Motor neuron (in vitro differentiated cells): ENCODE results near the gene KRT73. TPM values are rescaled to one million over a fixed set of nuclear protein-coding genes. Genes with fewer than 3 reads are reported as not detected.

ENCODE experiments used
- ATAC-seq, 8 experiments: fragments of 200-7000 bp; cut with Tn5 transposase; replicated peaks in 6 of 8; 2 replicates each; pipeline ENCODE4 v1.8.0; 2021; ENCODE audit warnings: mild to moderate bottlenecking in 8 of 8, moderate library complexity in 8 of 8
- H3K27ac ChIP-seq, 2 donors: fragments of 250-450 bp; sonication (Bioruptor Pico); 2 replicates each; pipeline ENCODE4 v1.9.0; 2021; ENCODE audit warnings: antibody characterized with exemption in 2 of 2, mild to moderate bottlenecking in 2 of 2, moderate library complexity in 1 of 2
- H3K4me1 ChIP-seq, 2 donors: fragments of 250-450 bp; sonication (Bioruptor Pico); replicated peaks in 1 of 2; 2 replicates each; pipeline ENCODE4 v1.6.1; 2021; ENCODE audit warnings: antibody characterized with exemption in 2 of 2, mild to moderate bottlenecking in 2 of 2, moderate library complexity in 1 of 2
- H3K4me3 ChIP-seq, 5 donors: fragments of 250-450 bp; sonication (Bioruptor Pico); 2 replicates each; pipeline ENCODE4 v1.9.0; 2021; ENCODE audit warnings: antibody characterized with exemption in 5 of 5, mild to moderate bottlenecking in 5 of 5, moderate library complexity in 4 of 5
- WGBS, 10 experiments: fragments of 450-650 bp; shearing (Covaris generic); methylation state at CpG; one replicate each; pipeline ENCODE4 v1.0.0; 2022; 5-methylcytosine and 5-hydroxymethylcytosine counted together
- in situ Hi-C, 9 experiments: fragments of 400-800 bp; cut with MboI; loops; one replicate each; pipeline ENCODE4 v1.15.0; 2021; ENCODE audit warnings: low sequenced_read_pairs in 9 of 9, low pct_unique_long_range_greater_than_20kb in 2 of 9; ENCODE audit not compliant: unreplicated experiment in 9 of 9
- total RNA-seq, 8 experiments: library from RNA; unstranded; fragments of 300-600 nt; gene quantifications; 2 replicates each; pipeline versions ENCODE4 v1.2.3 to v1.2.4, GENCODE V29; 2022

KRT73 gene
- total RNA-seq, 8 experiments from 2014 or later = 0.17 to 0.24 (median 0.21) TPM; not detected in 4

DNA sequence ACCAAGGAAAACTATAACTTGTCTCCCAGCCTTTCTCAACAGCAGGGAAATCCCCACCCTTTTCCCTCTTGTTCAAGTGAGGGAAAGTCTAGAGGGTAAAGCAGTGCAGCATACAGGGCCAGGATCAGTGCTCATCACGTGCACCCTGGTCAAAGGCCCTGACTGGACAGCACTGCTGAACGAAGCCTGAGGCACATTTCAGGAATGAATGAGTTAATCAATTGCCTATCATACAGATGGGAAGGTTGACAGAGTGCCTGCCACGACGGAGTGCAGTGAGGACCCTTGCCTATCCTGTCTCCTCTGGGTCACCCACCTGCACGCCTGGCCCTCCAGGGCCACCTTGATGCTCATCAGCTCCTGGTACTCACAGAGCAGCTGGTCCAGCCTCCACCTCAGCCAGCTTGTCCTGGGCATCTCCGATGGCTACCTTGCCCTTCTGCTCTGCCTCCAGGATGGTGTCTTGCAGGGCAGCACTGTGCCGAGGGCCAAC lies 11.7 kb upstream of the KRT73 start:
- in situ Hi-C loops = no loop called here
- WGBS, 10 experiments = 0 to 60% (median 35%) methylated on average over 1 to 4 of the region's 7 CpGs; no CpG with 5 or more reads in 4 of the 10 experiments

DNA sequence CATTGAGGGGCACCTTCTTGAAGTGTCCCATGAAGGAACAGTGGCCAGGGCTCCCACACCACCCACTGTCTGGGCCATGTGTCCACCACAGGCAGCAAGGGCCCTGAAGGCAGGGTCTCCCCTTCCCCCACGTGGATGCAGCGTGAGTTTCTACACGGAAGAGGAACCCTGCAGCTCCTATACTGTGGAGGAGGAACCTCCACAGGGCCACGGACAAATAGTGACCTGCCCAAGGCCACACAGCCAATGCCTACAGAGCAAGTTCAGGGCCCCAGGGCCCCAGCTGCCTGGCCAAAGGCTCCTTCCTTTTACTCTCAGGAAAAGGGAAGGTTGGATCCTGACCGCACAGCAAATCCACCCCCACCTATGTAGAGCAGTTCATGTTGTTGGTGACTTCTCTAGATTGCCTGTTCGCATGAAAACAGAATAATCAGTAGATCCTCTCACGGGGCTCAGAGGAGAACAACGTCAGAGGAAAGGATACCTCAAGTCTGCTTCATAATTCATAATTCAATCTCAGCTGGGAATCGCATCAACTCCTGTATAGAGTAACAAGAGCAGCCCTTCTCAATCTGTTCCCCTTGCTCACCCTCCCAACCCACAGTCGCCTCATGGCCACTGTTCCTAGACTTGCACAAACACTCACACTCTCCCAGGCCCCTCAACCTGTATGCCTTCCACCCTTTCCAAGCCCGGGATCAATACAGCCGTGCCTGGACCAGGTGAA lies 11.1 kb upstream of the KRT73 start:
- no peaks in the 10 kb centered on the region for H3K4me1 ChIP-seq
- no peak overlapping the region for H3K27ac ChIP-seq
- WGBS, 10 experiments = 43 to 100% (median 63%) methylated on average over 1 to 12 of the region's 12 CpGs; no CpG with 5 or more reads in 2 of the 10 experiments
- in situ Hi-C loops = no loop called here
- ATAC-seq = no peak
- H3K4me3 ChIP-seq = no peak overlapping the region

More for the DNA sequence above, 11.7 kb upstream of the KRT73 start:
- H3K4me1 ChIP-seq = no peaks in the 10 kb centered on the region
- no peak overlapping the region for H3K4me3 ChIP-seq
- no peak overlapping the region for H3K27ac ChIP-seq
- no peak for ATAC-seq

DNA sequence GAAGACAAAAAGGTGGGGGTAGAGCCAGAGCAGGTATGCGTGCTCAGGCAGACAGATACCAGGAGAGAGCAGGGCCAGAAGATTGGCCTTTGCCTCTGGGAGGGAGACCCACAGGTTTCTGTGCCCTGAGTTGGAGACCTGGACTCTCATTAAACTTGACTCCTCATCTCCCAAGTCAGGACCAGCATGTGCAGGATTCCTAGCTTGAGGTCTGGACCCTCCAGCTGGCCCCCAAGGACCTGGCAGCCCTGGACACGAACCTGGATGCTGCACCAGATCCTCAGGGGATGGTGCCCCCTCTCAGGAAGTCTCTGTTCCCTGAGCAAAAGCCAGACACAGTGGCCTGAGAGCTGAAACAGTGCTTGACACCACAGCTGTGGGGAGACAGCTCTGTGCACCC lies 10.5 kb upstream of the KRT73 start:
- 56 to 57% (median 57%) methylated on average over 1 to 2 of the region's 2 CpGs; no CpG with 5 or more reads in 7 of the 10 experiments for WGBS, 10 experiments

DNA sequence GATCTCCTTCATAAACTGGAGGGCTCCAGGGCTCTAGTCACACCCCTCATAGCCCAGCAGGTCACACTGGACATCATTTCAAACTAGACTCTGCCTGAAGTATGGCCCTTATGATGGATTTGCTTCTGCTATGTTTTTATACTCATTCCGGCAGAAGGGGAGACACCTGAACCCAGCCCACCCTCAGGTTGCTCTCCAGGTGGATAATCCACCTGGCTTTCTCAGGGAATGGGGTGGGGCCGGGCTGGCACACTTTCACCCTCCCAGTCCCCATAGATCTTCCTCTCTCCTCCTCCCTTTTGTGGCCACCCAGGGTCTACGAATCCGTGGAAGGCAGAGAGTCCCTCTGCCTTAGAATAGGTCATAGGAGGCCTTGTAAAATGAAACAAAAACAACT lies 9.8 kb upstream of the KRT73 start:
- no peak overlapping the region for H3K4me3 ChIP-seq
- no peaks in the 10 kb centered on the region for H3K4me1 ChIP-seq
- no peak for ATAC-seq
- in situ Hi-C loops = no loop called here
- WGBS, 10 experiments = 8 to 83% (median 49%) methylated on average over 1 to 4 of the region's 4 CpGs; no CpG with 5 or more reads in 2 of the 10 experiments
- H3K27ac ChIP-seq = no peak overlapping the region

More for the DNA sequence above, 10.5 kb upstream of the KRT73 start:
- in situ Hi-C loops = no loop called here
- H3K4me1 ChIP-seq = no peaks in the 10 kb centered on the region
- no peak overlapping the region for H3K27ac ChIP-seq
- ATAC-seq = no peak
- no peak overlapping the region for H3K4me3 ChIP-seq

DNA sequence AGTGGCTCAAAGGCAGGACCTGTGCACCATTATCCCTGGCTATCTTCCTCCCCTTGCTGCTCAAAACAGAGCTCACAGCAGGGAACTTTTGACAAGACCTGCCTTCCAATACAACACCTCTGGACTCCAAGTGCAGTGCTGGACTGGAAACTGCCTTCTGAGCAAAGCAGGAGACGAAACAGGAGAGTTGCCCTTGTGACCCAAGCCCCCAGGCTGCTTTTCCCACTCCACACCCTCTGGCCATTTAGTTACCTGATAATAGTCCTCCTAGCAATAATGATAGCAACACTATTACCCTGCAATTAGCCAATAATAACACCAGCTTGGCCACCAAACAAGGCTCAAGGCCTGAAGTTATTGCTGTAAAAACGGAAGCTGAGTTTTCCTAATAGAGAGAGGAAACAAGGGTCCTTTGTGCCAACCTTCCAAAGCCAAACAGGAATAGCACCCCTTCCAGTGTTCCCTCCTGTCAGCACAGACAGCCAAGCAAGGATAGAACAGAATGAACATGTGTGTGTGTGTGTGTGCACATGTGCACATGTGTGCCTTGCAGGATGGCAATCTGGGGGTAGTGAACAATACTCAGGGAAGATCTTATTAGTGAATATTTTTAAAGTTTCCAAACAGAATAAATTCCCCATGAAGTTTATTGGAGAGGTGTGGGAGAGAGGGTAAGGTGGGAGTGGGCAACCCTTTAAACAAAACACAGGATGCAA lies 9.2 kb upstream of the KRT73 start:
- no peak for ATAC-seq
- WGBS, 10 experiments = 0 to 40% (median 20%) methylated on average over 1 to 2 of the region's 2 CpGs; no CpG with 5 or more reads in 6 of the 10 experiments
- Histone ChIP-seq H3K27ac (no peak overlapping the region), H3K4me1 (no peaks in the 10 kb centered on the region), H3K4me3 (no peak overlapping the region)
- in situ Hi-C loops = no loop called here

DNA sequence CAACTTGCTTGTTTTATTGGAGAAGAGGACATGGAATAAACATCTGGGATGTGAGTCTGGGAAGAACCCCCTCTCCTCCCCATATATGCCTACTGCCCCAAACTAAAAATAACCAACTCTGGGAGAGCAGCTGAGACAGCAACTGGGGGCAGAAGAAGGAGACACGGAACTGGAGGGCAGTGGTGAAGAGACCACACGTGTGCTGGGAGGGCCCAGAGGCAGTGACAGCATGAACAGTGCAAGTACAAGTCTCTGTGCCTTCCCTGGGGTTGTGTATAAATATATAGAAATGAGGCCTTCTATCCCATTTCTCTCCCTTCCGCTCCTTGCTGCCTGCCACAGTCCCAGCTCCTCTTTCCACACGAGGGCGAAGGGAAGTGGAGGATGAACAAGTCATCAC lies 4.0 kb upstream of the KRT73 start:
- in situ Hi-C loops = no loop called here
- H3K27ac ChIP-seq = no peak overlapping the region
- WGBS, 10 experiments = 40 to 76% (median 50%) methylated on average over 2 to 5 of the region's 5 CpGs; no CpG with 5 or more reads in 4 of the 10 experiments
- H3K4me1 ChIP-seq = no peaks in the 10 kb centered on the region
- no peak for ATAC-seq
- no peak overlapping the region for H3K4me3 ChIP-seq

DNA sequence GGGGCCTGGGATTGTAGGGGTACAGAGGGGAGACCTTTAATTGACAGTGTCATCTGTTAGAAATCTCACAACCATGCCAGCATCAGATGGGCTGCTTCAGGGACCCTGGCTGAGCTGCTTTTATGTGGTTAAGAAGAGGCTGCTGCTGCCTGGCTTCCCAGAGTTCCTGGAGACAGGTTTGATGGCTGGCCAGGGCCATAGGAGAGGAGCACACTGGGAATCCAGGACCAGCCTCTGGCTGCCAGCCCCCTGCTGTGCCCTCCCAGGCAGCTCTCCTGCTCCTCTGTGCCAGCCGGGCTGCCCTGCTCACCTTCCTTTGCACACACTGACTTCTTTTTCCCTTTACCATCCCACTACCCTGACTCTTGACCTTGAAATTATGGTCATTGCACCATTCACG lies 507 bp upstream of the KRT73 start:
- in situ Hi-C loops = no loop called here
- no peak for ATAC-seq

DNA sequence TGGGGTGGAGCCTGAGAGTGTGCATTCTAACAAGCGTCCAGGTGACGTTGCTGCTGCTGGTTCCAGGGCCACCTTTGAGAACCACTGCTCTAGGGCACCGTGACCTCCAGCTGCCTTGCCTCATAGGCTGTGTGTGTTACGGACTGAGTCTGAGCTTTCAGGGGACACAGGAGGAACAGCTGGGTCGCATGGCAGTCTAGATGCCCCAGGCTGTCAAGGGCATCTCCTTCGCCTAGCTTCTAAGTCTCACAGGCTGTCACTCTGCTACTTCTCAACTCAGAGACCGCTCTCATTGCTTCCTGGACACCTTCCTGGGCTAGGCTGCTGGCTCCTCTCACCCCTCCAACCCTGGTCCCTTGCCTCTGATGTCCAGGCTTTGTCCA lies 965 bp downstream of the KRT73 start:
- H3K27ac ChIP-seq = no peak overlapping the region
- ATAC-seq = no peak
- H3K4me3 ChIP-seq = no peak overlapping the region
- 20 to 83% (median 60%) methylated on average over 1 to 5 of the region's 7 CpGs; no CpG with 5 or more reads in 5 of the 10 experiments for WGBS, 10 experiments
- in situ Hi-C loops = no loop called here
- H3K4me1 ChIP-seq = no peaks in the 10 kb centered on the region

More for the DNA sequence above, 507 bp upstream of the KRT73 start:
- WGBS, 10 experiments = 0 to 100% (median 83%) methylated on average over 1 to 2 of the region's 2 CpGs; no CpG with 5 or more reads in 4 of the 10 experiments
- Histone ChIP-seq H3K4me3 (no peak overlapping the region), H3K27ac (no peak overlapping the region), H3K4me1 (no peaks in the 10 kb centered on the region)

DNA sequence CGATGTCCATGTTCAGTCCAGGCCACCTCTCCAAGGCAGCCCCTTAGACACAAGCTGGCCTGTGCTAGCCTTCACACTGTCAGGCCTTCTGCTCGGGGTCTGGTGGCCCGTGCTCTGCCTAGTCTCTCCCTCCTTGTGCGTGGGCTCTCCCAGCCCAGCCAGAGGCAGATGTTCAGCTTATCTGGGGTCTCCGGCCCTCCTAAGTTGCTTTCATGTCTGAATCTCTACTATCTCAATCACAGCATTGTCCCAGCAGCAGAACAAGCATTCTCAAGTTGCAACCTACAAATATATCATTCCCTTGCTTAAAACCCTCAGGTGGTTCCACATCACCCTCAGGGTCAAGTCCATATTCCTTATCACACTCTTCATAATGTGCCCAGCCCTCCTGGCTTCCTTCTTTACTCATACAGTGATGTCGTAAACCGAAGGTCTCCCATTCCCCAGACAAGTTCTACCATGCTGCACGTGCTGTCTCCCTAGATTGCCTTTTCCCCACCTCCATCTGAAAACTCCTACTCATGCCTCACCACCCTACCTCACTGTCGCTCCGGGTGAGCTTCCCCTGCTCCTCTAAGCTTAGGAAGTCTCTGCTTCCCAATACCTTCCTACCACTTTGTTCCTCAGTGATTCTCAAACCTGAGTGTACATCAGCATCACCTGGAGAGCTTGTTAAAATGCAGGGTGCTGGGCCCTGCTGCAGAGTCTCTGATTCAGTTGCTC lies 1.5 kb downstream of the KRT73 start:
- in situ Hi-C loops = no loop called here
- 65 to 93% (median 77%) methylated on average over 1 to 9 of the region's 10 CpGs; no CpG with 5 or more reads in 4 of the 10 experiments for WGBS, 10 experiments
- Histone ChIP-seq H3K4me1 (no peaks in the 10 kb centered on the region), H3K4me3 (no peak overlapping the region), H3K27ac (no peak overlapping the region)
- ATAC-seq = no peak

DNA sequence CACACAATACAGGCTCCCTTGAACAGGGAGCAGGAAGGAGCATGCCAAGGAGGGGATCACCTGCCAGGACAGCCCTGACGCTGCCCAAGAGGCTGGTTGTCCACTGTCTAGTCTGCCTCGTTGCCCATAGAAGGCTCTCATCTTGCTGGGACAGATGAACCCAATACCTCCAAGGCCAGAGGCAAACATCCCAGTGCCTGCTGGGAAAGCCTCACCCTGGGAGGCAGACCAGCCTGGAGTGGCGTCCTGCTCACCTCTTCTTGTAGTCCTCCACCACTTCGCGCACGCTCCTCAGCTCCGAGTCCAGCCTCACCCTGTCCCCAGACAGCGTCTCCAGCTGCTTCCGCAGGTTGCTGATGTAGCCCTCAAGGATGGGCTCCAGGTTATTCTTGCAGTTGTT lies 2.4 kb downstream of the KRT73 start:
- H3K4me1 ChIP-seq = no peaks in the 10 kb centered on the region
- no peak overlapping the region for H3K27ac ChIP-seq
- 40 to 100% (median 82%) methylated on average over 1 to 8 of the region's 9 CpGs; no CpG with 5 or more reads in 5 of the 10 experiments for WGBS, 10 experiments
- no peak for ATAC-seq
- in situ Hi-C loops = no loop called here
- no peak overlapping the region for H3K4me3 ChIP-seq

DNA sequence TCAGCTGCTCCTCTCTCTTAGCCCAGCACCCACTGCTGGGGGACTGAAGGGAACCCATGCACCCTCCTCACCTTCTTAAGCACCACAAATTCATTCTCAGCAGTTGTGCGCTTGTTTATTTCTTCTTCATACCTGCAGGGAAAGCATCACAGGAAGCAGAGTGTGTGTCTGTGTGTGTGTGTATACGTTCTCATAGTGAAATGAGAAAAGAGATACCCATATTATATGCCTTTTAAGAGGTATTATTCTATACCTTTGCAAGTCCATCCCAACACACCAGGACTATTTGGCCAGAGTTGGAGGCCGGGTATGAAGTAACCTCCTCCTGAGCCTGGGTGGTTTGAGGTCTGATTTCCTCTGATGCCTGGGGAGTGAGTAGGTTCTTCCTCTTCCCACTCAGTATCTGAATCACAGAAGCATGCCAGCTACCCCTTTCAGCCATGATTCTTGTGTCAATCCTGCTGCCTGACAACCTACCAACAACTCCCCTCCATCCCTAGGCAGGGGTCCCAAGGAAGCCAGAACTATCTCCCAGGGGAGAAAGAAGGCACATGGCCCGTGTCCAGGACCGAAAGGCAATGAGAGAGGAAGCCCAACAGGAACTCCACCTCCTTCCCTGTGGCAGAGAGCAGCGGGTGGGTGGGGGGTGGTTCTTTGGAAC lies 3.0 kb downstream of the KRT73 start:
- no peak for ATAC-seq
- WGBS, 10 experiments = 10 to 85% (median 50%) methylated on average over 1 to 3 of the region's 6 CpGs; no CpG with 5 or more reads in 1 of the 10 experiments
- Histone ChIP-seq H3K4me1 (no peaks in the 10 kb centered on the region), H3K27ac (no peak overlapping the region), H3K4me3 (no peak overlapping the region)
- in situ Hi-C loops = no loop called here

DNA sequence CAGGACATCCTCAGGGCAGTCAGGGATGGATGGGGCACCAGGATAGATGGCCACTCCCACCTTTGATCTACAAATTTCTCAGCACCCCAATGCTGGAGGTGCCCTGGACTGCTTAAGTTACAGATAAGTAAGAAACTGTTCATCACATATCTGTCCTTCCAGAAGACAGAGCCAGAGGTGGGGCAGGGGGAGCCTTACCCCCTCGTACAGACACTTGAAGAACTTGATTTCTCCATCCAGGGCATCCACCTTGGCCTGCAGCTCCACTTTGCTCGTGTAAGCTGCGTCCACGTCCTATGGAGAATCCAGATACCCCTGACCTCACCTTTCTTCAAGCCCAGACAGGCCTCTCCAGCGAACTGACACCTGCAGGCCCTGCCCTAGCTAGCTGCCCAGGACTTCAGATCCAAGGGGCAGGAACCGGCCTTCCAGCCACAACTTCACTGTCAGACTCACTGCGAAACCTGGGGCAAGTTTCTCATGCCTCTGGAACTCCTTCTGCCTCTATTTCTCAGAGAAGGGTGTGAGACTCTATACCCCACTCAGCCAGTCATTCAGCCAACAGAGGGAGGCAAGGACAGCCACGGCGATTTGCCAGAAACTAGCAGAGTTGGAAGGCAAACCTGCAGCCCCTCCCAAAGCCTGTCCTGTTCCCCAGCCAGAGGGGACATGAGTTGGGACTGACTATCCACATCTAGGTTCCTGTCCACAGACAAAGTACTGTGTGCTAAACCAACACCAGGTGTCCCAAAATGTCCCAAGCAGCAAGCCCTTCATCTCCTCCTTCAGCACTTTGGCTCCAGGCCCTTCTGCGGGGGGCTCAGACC lies 3.8 kb downstream of the KRT73 start:
- H3K4me1 ChIP-seq = no peaks in the 10 kb centered on the region
- in situ Hi-C loops = no loop called here
- H3K27ac ChIP-seq = no peak overlapping the region
- 20 to 72% (median 60%) methylated on average over 1 to 7 of the region's 10 CpGs; no CpG with 5 or more reads in 2 of the 10 experiments for WGBS, 10 experiments
- ATAC-seq = no peak
- no peak overlapping the region for H3K4me3 ChIP-seq
